Hepatocyte (in vitro differentiated cells): ENCODE data around the gene RXRA. TPM values are rescaled to one million over a fixed set of nuclear protein-coding genes. Genes with fewer than 3 reads are reported as not detected.

Source experiments
- DNase-seq: peaks from one replicate; pipeline ENCODE4 v3.0.0-alpha.2; 2016; ENCODE audit warnings: low spot score
- H2AFZ ChIP-seq: fragments of 200-600 bp; sonication (generic); 2 replicates; pipeline ENCODE4 v1.6.0; 2016; ENCODE audit warnings: antibody characterized with exemption, mild to moderate bottlenecking
- H3K27ac ChIP-seq: fragments of 200-600 bp; sonication (generic); 2 replicates; pipeline ENCODE4 v1.5.1; 2016; ENCODE audit warnings: mild to moderate bottlenecking
- H3K27me3 ChIP-seq: fragments of 200-600 bp; sonication (generic); 2 replicates; pipeline ENCODE4 v1.6.1; 2016
- H3K36me3 ChIP-seq: fragments of 200-600 bp; sonication (generic); replicated peaks from 2 replicates; pipeline ENCODE4 v1.5.1; 2016; ENCODE audit warnings: low read depth; ENCODE audit not compliant: insufficient read depth
- H3K4me1 ChIP-seq: fragments of 200-600 bp; sonication (generic); 2 replicates; pipeline ENCODE4 v1.5.1; 2016; ENCODE audit warnings: mild to moderate bottlenecking, moderate library complexity; ENCODE audit not compliant: insufficient read depth
- H3K4me2 ChIP-seq: fragments of 200-600 bp; sonication (generic); 2 replicates; pipeline ENCODE4 v1.6.0; 2016
- H3K4me3 ChIP-seq: fragments of 200-600 bp; sonication (generic); 2 replicates; pipeline ENCODE4 v1.5.1; 2016; ENCODE audit warnings: mild to moderate bottlenecking
- H3K79me2 ChIP-seq: fragments of 200-600 bp; sonication (generic); 2 replicates; pipeline ENCODE4 v1.6.0; 2017; ENCODE audit warnings: mild to moderate bottlenecking
- H3K9me2 ChIP-seq: fragments of 200-600 bp; sonication (generic); replicated peaks from 2 replicates; pipeline ENCODE4 v1.6.0; 2017; ENCODE audit warnings: mild to moderate bottlenecking; ENCODE audit not compliant: insufficient read depth
- H3K9me3 ChIP-seq: fragments of 200-600 bp; sonication (generic); 2 replicates; pipeline ENCODE4 v1.5.1; 2016; ENCODE audit warnings: low read depth, mild to moderate bottlenecking
- H4K20me1 ChIP-seq: fragments of 200-600 bp; sonication (generic); 2 replicates; pipeline ENCODE4 v1.6.0; 2016; ENCODE audit warnings: mild to moderate bottlenecking; ENCODE audit not compliant: insufficient read depth, poor library complexity, severe bottlenecking
- CTCF ChIP-seq: fragments of 200-600 bp; sonication (generic); IDR thresholded peaks from 2 replicates; pipeline ENCODE4 v1.5.1; 2016; ENCODE audit warnings: antibody characterized with exemption, mild to moderate bottlenecking; ENCODE audit not compliant: poor library complexity
- EZH2 ChIP-seq: fragments of 200-600 bp; sonication (generic); IDR thresholded peaks from 2 replicates; pipeline ENCODE4 v1.6.1; 2016; ENCODE audit warnings: antibody characterized with exemption, mild to moderate bottlenecking, borderline replicate concordance
- EZH2phosphoT487 ChIP-seq: fragments of 200-600 bp; sonication (generic); IDR thresholded peaks from one replicate; pipeline ENCODE4 v1.6.1; 2018; ENCODE audit warnings: antibody characterized with exemption, mild to moderate bottlenecking, low read depth, moderate library complexity; ENCODE audit not compliant: unreplicated experiment, severe bottlenecking
- WGBS: methylation state at CpG from one replicate; pipeline ENCODE4 v1.1.6; 2016; ENCODE audit warnings: low lambda C conversion rate; ENCODE audit errors: missing lambda C conversion rate; 5-methylcytosine and 5-hydroxymethylcytosine counted together
- polyA plus RNA-seq: library from polyadenylated mRNA; unstranded; fragments of >200 nt; fragmentation: Nextera tagmentation; extraction: Ambion mirVana; gene quantifications from 2 replicates; pipeline ENCODE4 v1.2.1, GENCODE V29; 2016
- total RNA-seq: library from RNA; depleted of rRNA; stranded (reverse); fragments of >200 nt; gene quantifications from 2 replicates; pipeline ENCODE4 v1.2.3, GENCODE V29; 2014

Gene RXRA
- total and polyA plus RNA-seq, 2 experiments from 2014 or later = 35.9 to 41.6 TPM

GRCh38 chr9:134378901-134379338, 52.7 kb downstream of the RXRA start:
- H3K4me2 ChIP-seq = peak overlapping the region; percentile 31
- 53% methylated on average over 10 of the region's 11 CpGs for WGBS
- H3K4me1 ChIP-seq = peaks cover 82% of the 10 kb centered on the region

GRCh38 chr9:134379831-134380365, 53.6 kb downstream of the RXRA start:
- Histone ChIP-seq H2AFZ (no peak overlapping the region), H3K27me3 (no peaks in the 10 kb centered on the region), H3K27ac (no peak overlapping the region), H3K4me1 (peaks cover 73% of the 10 kb centered on the region), H3K36me3 (no peaks in the 10 kb centered on the region), H3K79me2 (peaks cover 100% of the 10 kb centered on the region), H3K9me2 (no peaks in the 10 kb centered on the region), H4K20me1 (peaks cover 95% of the 10 kb centered on the region), H3K9me3 (no peaks in the 10 kb centered on the region), H3K4me2 (no peak overlapping the region), H3K4me3 (no peak overlapping the region)
- 92% methylated on average over 17 of the region's 21 CpGs for WGBS
- no peak for DNase-seq
- TF ChIP-seq EZH2 (no peak), CTCF (no peak), EZH2phosphoT487 (no peak)

More at GRCh38 chr9:134378901-134379338, 52.7 kb downstream of the RXRA start:
- Histone ChIP-seq H4K20me1 (peaks cover 96% of the 10 kb centered on the region), H3K27ac (peak overlapping the region; percentile 3), H3K36me3 (no peaks in the 10 kb centered on the region), H3K9me2 (no peaks in the 10 kb centered on the region), H3K79me2 (peaks cover 100% of the 10 kb centered on the region), H3K4me3 (no peak overlapping the region), H2AFZ (no peak overlapping the region), H3K9me3 (no peaks in the 10 kb centered on the region), H3K27me3 (no peaks in the 10 kb centered on the region)
- peak; percentile 62 for DNase-seq
- TF ChIP-seq CTCF (no peak), EZH2phosphoT487 (no peak), EZH2 (no peak)

GRCh38 chr9:134380542-134381271, 54.5 kb downstream of the RXRA start:
- 80% methylated on average over 16 of the region's 16 CpGs for WGBS
- Histone ChIP-seq H3K27ac (peak overlapping the region; percentile 94), H3K27me3 (no peaks in the 10 kb centered on the region), H4K20me1 (peaks cover 96% of the 10 kb centered on the region), H3K4me3 (no peak overlapping the region), H3K79me2 (peaks cover 100% of the 10 kb centered on the region), H3K4me2 (peak overlapping the region; percentile 65), H3K4me1 (peaks cover 65% of the 10 kb centered on the region), H3K9me3 (no peaks in the 10 kb centered on the region), H3K9me2 (no peaks in the 10 kb centered on the region), H2AFZ (no peak overlapping the region), H3K36me3 (no peaks in the 10 kb centered on the region)
- DNase-seq = no peak
- TF ChIP-seq EZH2phosphoT487 (no peak), CTCF (no peak), EZH2 (no peak)
